ENCODE results near the gene CYTH2.

GRCh38 chr19:48436586-48436985 is 32.6 kb upstream of the CYTH2 start:
- no peak for TF ChIP-seq CTCF (IDR thresholded peaks at IDR 0.05)
- TF ChIP-seq POLR2A (IDR thresholded peaks at IDR 0.05): no peak
